DOHH2 (cell line): ENCODE measurements around the gene PROC.

Source experiments
- H3F3A ChIP-seq: fragments of 200-600 bp; sonication (generic), shearing (Covaris generic); 2 replicates; pipeline ENCODE4 v1.6.0; 2016; ENCODE audit warnings: antibody characterized with exemption, mild to moderate bottlenecking; ENCODE audit not compliant: control insufficient read depth, insufficient read depth
- H3K27ac ChIP-seq: fragments of 200-600 bp; sonication (generic); 2 replicates; pipeline ENCODE4 v1.5.1; 2014; ENCODE audit warnings: low read depth, mild to moderate bottlenecking, low read length, moderate library complexity
- H3K27me3 ChIP-seq: fragments of 200-600 bp; sonication (generic); 2 replicates; pipeline ENCODE4 v1.6.1; 2014; ENCODE audit warnings: mild to moderate bottlenecking, low read length, mixed read lengths; ENCODE audit not compliant: control insufficient read depth
- H3K36me3 ChIP-seq: fragments of 200-600 bp; sonication (generic); 2 replicates; pipeline ENCODE4 v1.6.1; 2014; ENCODE audit warnings: mild to moderate bottlenecking, low read length, moderate library complexity, mixed read lengths; ENCODE audit not compliant: control insufficient read depth
- H3K4me1 ChIP-seq: fragments of 200-600 bp; sonication (generic); 2 replicates; pipeline ENCODE4 v1.6.1; 2014; ENCODE audit warnings: mild to moderate bottlenecking, low read length, mixed read lengths; ENCODE audit not compliant: control insufficient read depth
- H3K4me2 ChIP-seq: fragments of 200-600 bp; sonication (generic); 2 replicates; pipeline ENCODE4 v1.6.0; 2014; ENCODE audit warnings: mild to moderate bottlenecking, low read length, moderate library complexity
- H3K4me3 ChIP-seq: fragments of 200-600 bp; sonication (generic); 2 replicates; pipeline ENCODE4 v1.5.1; 2014; ENCODE audit warnings: mild to moderate bottlenecking, low read length, mixed read lengths
- H3K79me2 ChIP-seq: fragments of 200-600 bp; sonication (generic); 2 replicates; pipeline ENCODE4 v1.6.1; 2014; ENCODE audit warnings: mild to moderate bottlenecking, low read length, mixed read lengths; ENCODE audit not compliant: control insufficient read depth
- H3K9me2 ChIP-seq: fragments of 200-600 bp; sonication (generic); replicated peaks from 2 replicates; pipeline ENCODE4 v1.6.1; 2014; ENCODE audit warnings: mild to moderate bottlenecking, low read length, mixed read lengths; ENCODE audit not compliant: control insufficient read depth
- H3K9me3 ChIP-seq: fragments of 200-600 bp; sonication (generic); 2 replicates; pipeline ENCODE4 v1.6.1; 2014; ENCODE audit warnings: antibody characterized with exemption, low read length, mixed read lengths; ENCODE audit not compliant: control insufficient read depth, insufficient read depth
- H4K20me1 ChIP-seq: fragments of 200-600 bp; sonication (generic); 2 replicates; pipeline ENCODE4 v1.6.0; 2014; ENCODE audit warnings: low read depth, mild to moderate bottlenecking, antibody characterized with exemption, low read length, moderate library complexity; ENCODE audit not compliant: control insufficient read depth, insufficient read depth
- EZH2phosphoT487 ChIP-seq: fragments of 200-600 bp; sonication (generic); IDR thresholded peaks from 2 replicates; pipeline ENCODE4 v1.6.1; 2017; ENCODE audit warnings: borderline replicate concordance, mild to moderate bottlenecking, antibody characterized with exemption, low read length, moderate library complexity, mixed read lengths
- TF ChIP-seq, protein P1 (sequence below): fragments of 200-600 bp; sonication (generic); IDR thresholded peaks from one replicate; pipeline ENCODE4 v1.5.1; 2014; ENCODE audit warnings: antibody characterized with exemption, mild to moderate bottlenecking, low read depth, low read length; ENCODE audit not compliant: poor library complexity, severe bottlenecking

Gene PROC

DNA sequence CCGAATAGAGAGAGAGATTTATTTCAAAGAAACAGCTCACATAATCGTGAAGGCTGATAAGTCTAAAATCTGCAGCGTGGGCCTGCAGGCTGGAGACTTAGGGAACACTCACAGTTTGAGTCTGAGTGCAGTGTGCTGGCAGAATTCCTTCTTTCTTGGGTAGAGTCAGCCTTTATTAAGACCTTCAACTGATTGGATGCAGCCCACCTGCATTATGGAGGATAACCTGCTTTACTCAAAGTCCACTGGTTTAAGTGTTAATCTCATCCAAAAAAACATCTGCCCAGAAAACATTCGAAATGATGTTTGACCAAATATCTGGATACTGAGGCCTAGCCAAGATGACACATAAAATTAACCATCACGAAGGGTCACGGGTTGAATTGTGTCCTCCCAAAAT, 16.3 kb downstream of the PROC start:
- Histone ChIP-seq H3K9me2 (no peaks in the 10 kb centered on the region), H3K27ac (no peak overlapping the region), H3K79me2 (no peaks in the 10 kb centered on the region), H3K9me3 (no peaks in the 10 kb centered on the region), H3K4me1 (no peaks in the 10 kb centered on the region), H3K27me3 (no peaks in the 10 kb centered on the region), H4K20me1 (no peaks in the 10 kb centered on the region), H3K4me3 (no peak overlapping the region), H3F3A (no peaks in the 10 kb centered on the region), H3K4me2 (no peak overlapping the region), H3K36me3 (no peaks in the 10 kb centered on the region)
- TF ChIP-seq, protein P1, sequence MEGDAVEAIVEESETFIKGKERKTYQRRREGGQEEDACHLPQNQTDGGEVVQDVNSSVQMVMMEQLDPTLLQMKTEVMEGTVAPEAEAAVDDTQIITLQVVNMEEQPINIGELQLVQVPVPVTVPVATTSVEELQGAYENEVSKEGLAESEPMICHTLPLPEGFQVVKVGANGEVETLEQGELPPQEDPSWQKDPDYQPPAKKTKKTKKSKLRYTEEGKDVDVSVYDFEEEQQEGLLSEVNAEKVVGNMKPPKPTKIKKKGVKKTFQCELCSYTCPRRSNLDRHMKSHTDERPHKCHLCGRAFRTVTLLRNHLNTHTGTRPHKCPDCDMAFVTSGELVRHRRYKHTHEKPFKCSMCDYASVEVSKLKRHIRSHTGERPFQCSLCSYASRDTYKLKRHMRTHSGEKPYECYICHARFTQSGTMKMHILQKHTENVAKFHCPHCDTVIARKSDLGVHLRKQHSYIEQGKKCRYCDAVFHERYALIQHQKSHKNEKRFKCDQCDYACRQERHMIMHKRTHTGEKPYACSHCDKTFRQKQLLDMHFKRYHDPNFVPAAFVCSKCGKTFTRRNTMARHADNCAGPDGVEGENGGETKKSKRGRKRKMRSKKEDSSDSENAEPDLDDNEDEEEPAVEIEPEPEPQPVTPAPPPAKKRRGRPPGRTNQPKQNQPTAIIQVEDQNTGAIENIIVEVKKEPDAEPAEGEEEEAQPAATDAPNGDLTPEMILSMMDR: no peak
- TF ChIP-seq EZH2phosphoT487: no peak

GRCh38 chr2:127437056-127437455, 18.8 kb downstream of the PROC start:
- no peaks in the 10 kb centered on the region for H3K9me2 ChIP-seq
- TF ChIP-seq, protein P1: no peak
- TF ChIP-seq EZH2phosphoT487: no peak
- H3K27me3 ChIP-seq: no peaks in the 10 kb centered on the region
- no peaks in the 10 kb centered on the region for H3K4me1 ChIP-seq
- no peak overlapping the region for H3K4me2 ChIP-seq
- H4K20me1 ChIP-seq: no peaks in the 10 kb centered on the region
- no peaks in the 10 kb centered on the region for H3F3A ChIP-seq
- no peaks in the 10 kb centered on the region for H3K9me3 ChIP-seq
- no peaks in the 10 kb centered on the region for H3K36me3 ChIP-seq
- no peak overlapping the region for H3K4me3 ChIP-seq
- H3K27ac ChIP-seq: no peak overlapping the region
- no peaks in the 10 kb centered on the region for H3K79me2 ChIP-seq

GRCh38 chr2:127437781-127438726, 19.8 kb downstream of the PROC start:
- Histone ChIP-seq H3K79me2 (no peaks in the 10 kb centered on the region), H3K4me1 (no peaks in the 10 kb centered on the region), H3K4me3 (no peak overlapping the region), H3K4me2 (no peak overlapping the region), H4K20me1 (no peaks in the 10 kb centered on the region), H3F3A (no peaks in the 10 kb centered on the region), H3K9me2 (no peaks in the 10 kb centered on the region), H3K9me3 (no peaks in the 10 kb centered on the region), H3K27me3 (no peaks in the 10 kb centered on the region), H3K27ac (no peak overlapping the region), H3K36me3 (no peaks in the 10 kb centered on the region)
- TF ChIP-seq, protein P1: no peak
- no peak for TF ChIP-seq EZH2phosphoT487
